CD4-positive, alpha-beta T cell treated with Interleukin-17A for 1 hour (primary cell): ENCODE data around the gene XPO1.
A peak's percentile ranks its signal among the peaks of the same experiment; 100 is the strongest.
"Not testable (repeated sequence)": the region's sequence is repeated elsewhere in the genome, so short reads cannot be mapped to it uniquely, and the experiment has no call there.

Source experiments
- DNase-seq: peaks from one replicate; pipeline ENCODE4 v3.0.0-alpha.2; 2020

XPO1 gene, protein sequence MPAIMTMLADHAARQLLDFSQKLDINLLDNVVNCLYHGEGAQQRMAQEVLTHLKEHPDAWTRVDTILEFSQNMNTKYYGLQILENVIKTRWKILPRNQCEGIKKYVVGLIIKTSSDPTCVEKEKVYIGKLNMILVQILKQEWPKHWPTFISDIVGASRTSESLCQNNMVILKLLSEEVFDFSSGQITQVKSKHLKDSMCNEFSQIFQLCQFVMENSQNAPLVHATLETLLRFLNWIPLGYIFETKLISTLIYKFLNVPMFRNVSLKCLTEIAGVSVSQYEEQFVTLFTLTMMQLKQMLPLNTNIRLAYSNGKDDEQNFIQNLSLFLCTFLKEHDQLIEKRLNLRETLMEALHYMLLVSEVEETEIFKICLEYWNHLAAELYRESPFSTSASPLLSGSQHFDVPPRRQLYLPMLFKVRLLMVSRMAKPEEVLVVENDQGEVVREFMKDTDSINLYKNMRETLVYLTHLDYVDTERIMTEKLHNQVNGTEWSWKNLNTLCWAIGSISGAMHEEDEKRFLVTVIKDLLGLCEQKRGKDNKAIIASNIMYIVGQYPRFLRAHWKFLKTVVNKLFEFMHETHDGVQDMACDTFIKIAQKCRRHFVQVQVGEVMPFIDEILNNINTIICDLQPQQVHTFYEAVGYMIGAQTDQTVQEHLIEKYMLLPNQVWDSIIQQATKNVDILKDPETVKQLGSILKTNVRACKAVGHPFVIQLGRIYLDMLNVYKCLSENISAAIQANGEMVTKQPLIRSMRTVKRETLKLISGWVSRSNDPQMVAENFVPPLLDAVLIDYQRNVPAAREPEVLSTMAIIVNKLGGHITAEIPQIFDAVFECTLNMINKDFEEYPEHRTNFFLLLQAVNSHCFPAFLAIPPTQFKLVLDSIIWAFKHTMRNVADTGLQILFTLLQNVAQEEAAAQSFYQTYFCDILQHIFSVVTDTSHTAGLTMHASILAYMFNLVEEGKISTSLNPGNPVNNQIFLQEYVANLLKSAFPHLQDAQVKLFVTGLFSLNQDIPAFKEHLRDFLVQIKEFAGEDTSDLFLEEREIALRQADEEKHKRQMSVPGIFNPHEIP (N-terminal part only)

DNA sequence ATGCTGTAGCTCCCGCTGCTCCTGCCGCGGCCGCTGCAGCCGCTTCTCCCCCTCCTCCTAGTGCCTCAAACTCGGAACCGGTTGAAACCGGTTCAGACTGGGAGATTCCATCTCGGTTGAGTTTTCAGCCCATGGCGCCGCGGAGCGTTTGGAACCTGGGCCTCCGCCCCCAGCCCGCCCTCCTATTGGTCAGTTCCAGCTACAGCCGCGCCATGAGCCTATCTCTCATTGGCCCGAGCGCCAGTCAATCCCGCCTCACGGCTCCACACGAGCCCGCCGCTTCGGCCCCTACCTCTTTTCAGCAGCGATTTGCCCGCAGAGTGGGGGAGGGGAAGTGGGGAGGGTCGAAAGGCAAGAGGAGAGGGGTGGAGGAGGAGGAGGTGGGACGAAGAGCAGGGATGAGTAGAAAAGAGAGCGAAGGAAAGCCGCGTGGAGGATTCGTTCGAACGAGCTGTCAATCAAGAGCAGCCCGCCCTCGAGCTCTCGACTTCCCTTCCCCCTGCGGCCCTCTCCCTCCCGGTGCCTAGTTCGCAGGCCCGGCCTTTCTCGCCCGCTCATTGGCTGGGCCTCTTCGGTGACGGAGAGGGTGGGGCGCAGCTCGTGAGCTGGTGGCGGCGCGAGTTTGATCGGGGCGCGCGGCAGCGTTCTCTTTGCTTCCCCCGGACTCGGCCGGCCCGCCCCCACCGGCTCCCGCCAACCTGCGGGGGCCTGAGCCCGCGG is at the start of gene XPO1:
TSS of gene XPO1 (minus strand) at position 157 of the 720 bp plus-strand sequence. CDS start 4,459 bp downstream, outside the sequence.
- DNase-seq, result peak; percentile 99

DNA sequence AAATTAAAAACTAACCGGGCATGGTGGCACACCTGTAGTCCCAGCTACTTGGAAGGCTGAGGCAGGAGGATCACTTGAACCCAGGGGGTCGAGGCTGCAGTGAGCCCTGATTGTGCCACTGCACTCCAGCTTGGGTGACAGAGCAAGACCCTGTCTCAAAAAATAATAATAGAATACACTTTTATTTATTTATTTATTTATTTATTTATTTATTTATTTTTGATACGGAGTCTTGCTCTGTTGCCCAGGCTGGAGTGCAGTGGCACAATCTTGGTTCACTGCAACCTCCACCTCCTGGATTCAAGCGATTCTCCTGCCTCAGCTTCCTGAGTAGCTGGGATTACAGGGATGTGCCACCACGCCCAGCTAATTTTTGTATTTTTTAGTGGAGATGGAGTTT is 48.8 kb upstream of the XPO1 start:
- DNase-seq, result not testable (repeated sequence)

DNA sequence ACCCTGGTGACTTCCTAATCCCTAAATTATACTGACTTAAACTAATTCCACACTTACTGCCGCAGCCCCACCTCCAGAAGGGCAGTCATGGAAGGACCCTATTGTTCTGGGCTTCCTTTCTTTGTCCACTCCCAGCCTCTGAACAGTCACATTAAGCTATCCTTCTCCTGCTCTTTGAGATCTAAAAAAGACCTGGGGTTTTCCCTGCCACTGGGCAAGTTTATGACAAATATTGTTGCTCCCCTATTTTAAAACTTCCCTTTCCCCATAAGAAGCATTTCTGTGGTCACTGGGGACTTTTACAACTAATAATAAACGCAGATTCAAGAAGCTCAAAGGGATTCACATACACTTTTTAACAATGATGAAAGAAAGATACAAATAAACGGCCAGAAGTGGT is 47.2 kb upstream of the XPO1 start:
- DNase-seq, result no peak

GRCh38 chr2:61584368-61584767 is 46.2 kb upstream of the XPO1 start:
- DNase-seq, result not testable (repeated sequence)

- no peak for DNase-seq
These were observed 44.0 kb upstream of the XPO1 start for GRCh38 chr2:61582165-61582564.

GRCh38 chr2:61581716-61582115 is 43.6 kb upstream of the XPO1 start:
- DNase-seq, result no peak

- DNase-seq, result no peak
These were observed 37.3 kb upstream of the XPO1 start for GRCh38 chr2:61575447-61575859.

DNA sequence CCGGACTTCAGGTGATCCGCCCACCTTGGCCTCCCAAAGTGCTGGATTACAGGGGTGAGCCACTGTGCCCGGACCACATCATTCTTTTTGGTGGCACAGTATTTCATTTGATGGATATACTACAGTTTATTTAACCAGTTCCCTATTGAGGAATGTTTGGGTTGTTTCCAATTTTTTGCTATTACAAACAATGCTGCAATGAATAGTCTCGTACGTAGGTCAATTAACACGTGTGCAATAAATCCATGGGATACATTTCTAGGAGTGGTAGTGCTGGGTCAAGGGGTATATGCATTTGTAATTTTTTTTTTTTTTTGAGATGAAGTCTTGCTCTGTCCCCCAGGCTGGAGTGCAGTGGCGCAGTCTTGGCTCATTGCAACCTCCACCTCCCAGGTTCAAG is 28.4 kb upstream of the XPO1 start:
- no peak for DNase-seq

DNA sequence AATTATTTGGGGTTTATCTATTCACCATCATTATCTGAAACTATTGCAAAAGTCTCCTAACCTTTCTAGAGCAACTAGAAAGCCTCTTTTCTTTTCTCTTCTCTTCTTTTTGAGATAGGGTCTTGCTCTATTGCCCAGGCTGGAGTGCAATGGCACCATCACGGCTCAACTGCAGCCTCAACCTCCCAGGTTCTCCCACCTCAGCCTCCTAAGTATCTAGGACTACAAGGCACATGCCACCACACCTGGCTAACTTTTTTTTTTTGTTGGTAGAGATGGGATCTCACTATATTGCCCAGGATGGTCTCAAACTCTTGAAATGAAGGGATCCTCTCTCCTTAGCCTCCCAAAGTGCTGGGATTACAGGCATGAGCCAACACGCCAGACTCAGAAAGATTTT is 24.5 kb upstream of the XPO1 start:
- no peak for DNase-seq

DNA sequence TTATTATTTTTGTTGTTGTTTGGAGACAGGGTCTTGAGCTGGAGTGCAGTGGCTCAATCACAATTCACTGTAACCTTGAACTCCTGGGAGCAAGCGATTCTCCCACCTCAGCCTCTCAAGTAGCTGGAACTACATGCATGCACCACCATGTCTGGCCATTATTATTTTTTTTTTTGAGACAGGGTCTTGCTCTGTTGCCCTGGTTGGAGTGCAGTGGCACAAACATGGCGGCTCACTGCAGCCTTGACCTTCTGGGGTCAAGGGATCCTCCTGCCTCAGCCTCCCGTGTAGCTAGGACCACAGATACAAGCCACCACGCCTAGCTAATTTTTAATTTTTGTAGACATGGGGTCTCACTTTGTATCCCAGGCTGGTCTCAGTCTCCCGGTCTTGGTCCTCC is 20.0 kb upstream of the XPO1 start:
- no peak for DNase-seq

DNA sequence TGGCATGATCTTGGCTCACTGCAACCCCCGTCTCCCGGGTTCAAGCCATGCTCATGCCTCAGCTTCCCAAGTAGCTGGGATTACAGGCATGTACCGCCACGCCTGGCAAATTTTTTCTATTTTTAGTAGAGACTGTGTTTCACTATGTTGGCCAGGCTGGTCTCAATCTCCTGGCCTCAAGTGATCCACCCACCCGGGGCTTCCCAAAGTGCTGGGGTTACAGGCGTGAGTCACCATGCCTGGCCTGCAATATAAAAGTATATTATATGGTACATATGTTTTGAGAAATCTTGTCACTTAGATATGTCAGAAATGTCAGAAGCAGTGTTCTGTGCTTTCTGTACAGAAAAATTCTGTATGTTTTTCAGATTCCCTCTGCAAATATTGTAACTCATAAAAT is 19.2 kb upstream of the XPO1 start:
- no peak for DNase-seq

DNA sequence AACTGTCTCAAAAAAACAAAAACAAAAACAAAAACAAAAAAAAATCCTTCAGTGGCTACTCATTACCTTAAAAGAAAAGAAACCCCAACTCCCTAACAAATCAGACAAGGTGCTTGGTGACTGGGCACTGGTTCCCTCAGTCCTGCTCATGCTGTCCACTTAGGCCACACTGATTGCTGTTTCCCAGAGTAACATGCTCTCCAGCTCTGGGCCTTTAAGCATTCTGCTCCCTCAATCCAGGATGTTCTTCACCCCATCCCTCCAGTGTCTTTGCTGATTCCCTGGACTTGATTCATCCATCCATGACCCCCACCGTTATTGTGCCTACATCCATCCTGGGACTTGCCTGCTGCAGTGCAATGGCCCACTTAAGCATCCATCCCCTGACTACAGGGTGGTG is 16.4 kb upstream of the XPO1 start:
- DNase-seq, result no peak

DNA sequence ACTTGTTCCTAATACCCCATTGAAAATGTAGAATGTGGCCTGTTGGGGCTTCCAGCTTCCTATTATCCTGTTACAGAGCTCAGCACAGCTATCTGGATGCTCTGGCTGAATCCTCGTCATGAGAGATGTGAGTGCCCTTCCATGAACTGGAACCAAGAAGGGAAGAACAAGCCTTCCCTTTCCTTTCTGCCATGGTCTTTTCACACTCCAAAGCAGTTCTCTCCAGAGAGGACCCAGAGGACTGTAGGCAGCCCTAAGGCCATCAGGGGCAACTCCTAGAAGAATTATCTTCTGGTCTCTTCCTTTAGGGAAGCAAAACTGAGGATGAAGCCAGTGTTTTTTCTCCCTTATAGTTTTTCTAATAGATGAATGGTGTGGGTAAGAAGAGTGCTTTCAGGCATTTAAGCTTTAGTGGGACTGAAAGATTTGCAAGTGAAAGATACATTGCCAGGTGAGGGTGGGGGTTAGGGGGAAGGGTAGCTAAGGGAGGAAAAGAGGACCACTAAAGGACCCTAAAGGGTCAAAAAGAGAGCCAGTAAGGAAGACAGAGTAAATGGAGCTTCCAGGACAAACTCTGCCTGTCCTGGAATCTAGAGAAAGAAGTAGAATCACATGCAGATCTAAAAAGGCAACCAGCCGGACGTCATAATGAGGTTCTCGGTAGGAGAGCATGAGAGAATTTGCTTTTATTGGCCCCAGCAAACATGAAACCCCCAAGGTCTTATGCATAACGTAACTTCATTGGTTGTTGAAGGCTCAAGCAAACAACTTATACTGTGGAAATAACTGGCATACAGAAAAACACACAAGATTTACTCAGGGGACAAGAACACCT is 12.4 kb upstream of the XPO1 start:
- DNase-seq, result no peak

DNA sequence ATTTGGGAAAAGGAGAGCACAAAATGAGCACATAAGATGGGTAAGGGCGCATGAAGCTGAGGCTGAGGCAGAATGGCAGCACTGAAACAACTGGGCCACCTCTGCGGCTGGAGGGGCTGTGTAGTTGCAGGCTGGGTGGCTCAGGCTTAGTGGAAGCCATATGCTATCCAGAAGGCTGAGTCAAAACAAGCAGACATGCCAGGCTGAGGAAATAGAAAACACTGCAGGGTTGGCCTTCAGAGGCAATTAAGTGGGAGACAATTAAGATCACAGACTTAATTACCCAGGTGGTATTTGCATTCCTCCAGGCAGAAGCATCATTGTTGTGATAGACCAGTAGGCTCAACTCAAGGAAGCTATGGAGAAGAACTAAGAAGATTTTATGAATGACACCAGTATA is 11.4 kb upstream of the XPO1 start:
- DNase-seq, result no peak

DNA sequence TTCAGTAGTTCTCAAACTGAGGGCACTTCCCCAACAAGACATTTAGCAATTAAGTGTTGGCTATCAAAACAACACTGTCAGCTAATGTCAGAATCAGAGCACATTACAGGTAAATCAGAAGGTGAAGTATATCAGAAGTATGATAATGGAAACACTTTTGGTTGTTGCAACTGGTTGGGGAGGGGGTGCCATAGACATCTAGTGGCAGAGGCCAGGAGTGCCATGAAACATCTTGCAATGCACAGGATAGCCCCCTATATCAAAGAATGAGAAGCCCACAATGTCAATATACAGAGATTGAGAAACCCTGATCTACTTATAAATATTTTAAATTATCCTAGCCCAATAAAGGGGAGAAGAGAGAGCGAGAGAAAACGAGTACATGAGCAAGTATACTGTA is 4.9 kb upstream of the XPO1 start:
- no peak for DNase-seq

- DNase-seq, result not testable (repeated sequence)
These were observed 2.0 kb upstream of the XPO1 start for GRCh38 chr2:61540167-61540566.

DNA sequence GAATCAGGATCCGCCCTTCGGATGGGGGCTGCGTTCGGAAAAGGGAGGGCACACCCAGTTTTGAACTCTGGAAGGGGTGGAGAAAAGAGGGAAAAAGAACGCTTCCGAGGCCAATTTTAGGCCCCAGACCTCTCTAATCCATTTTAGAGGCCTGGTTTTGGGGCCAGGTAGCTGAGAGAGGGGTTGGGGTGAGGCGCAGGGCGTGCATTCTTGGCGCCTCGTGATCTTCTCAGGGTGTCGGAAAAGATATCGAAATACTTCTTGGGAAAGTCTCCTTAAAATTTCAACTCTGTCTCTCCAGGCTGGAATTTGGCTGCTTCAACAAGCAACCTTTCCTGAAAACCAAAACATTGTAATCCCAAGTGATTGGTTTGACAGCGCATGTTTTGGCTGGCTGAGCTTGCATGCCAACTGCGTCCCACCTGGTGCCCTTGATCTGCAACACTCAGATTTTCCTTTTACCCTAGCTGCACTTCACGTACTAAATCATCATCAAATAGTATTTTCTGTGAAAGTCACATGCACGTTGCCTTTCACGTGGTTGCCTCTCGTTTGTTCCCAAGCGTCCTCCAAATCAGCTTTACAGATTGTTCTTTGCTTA is 864 bp upstream of the XPO1 start:
- DNase-seq, result peak; percentile 55

- no peak for DNase-seq
These were observed 281 bp downstream of the XPO1 start for GRCh38 chr2:61537950-61538199.

DNA sequence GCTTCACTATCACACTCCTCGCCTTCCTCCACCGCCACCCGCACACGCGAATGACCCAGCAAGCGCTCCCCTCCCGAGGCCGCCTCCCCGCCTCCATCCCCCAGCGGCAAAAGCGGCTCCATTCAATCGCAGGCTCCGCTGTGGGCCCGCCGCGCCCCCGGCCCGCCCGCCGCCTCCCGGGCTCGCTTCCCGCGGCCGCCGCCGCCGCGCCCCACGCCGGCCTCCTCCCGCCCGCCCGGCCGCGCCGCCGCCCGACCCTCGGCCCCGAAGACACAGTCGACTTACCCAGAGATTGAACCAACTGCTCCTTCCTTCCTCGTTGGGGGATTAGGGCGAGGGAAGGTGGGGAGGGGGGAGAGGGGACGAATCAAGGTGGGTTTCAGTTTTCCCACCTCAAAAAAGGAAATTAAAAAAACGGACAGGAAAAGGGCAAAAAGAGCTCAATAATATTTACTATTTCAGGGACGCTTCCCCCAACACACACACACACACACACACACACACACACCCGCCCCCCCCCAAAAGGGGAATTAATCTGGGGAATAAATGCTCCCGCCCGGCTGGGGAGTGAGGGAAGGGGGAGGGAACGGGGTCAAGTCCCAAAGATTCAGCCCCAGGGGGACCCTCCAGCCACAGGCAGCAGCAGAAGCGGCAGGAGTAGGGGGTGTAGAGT is 743 bp downstream of the XPO1 start:
- DNase-seq, result no peak

- DNase-seq, result peak; percentile 92
These were observed 1.4 kb downstream of the XPO1 start for GRCh38 chr2:61536572-61537276.

DNA sequence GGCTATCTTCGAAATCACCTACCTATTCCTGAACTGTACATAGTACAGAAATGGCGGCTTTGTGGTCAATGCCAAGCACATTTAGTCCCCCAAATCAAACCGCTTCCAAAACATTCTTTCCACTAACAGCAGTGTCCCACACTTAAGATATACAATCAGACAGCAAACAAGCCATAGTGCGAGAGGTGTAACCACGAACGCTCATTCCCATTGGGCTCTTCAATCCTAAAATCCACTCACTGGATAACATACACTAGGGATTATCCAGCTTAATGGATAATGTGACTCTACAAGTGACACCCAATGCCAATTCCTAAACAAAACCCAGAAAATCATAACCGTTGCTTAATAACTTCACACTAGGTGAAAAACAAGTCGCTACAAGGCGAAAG is 2.0 kb downstream of the XPO1 start:
- peak; percentile 33 for DNase-seq
